C4-2B (cell line): ENCODE data around the gene SP140.

ENCODE experiments used
- H3K27ac ChIP-seq: fragments of 450-650 bp; 2 replicates; pipeline ENCODE4 v1.5.1; 2017
- CTCF ChIP-seq: fragments of 450-650 bp; conservative IDR thresholded peaks from 2 replicates; pipeline ENCODE4 v1.5.1; 2017; ENCODE audit warnings: mild to moderate bottlenecking
- ZFX ChIP-seq: fragments of 450-650 bp; IDR thresholded peaks from 2 replicates; pipeline ENCODE4 v1.6.1; 2017

Gene SP140

GRCh38 chr2:230203110-230203676 is 22.3 kb upstream of the SP140 start:
- H3K27ac ChIP-seq: no peak overlapping the region
- no peak for TF ChIP-seq ZFX
- no peak for TF ChIP-seq CTCF

GRCh38 chr2:230205034-230205433 is 20.5 kb upstream of the SP140 start:
- TF ChIP-seq CTCF: no peak
- no peak for TF ChIP-seq ZFX
- no peak overlapping the region for H3K27ac ChIP-seq

- TF ChIP-seq CTCF (no peak), ZFX (no peak)
- no peak overlapping the region for H3K27ac ChIP-seq
Observed at GRCh38 chr2:230205721-230206120, 19.8 kb upstream of the SP140 start.

GRCh38 chr2:230208576-230208975 is 17.0 kb upstream of the SP140 start:
- no peak overlapping the region for H3K27ac ChIP-seq
- TF ChIP-seq CTCF (no peak), ZFX (no peak)

GRCh38 chr2:230209422-230210051 is 16.0 kb upstream of the SP140 start:
- TF ChIP-seq ZFX (no peak), CTCF (no peak)
- no peak overlapping the region for H3K27ac ChIP-seq

GRCh38 chr2:230216489-230216888 is 9.0 kb upstream of the SP140 start:
- H3K27ac ChIP-seq: no peak overlapping the region
- TF ChIP-seq CTCF (no peak), ZFX (no peak)

- H3K27ac ChIP-seq: no peak overlapping the region
- no peak for TF ChIP-seq ZFX
- no peak for TF ChIP-seq CTCF
Observed at GRCh38 chr2:230217424-230217823, 8.1 kb upstream of the SP140 start.
